CD4-positive, CD25-positive, alpha-beta regulatory T cell (primary cell): ENCODE measurements around the gene MRTFB. TPM values are rescaled to one million over a fixed set of nuclear protein-coding genes. Genes with fewer than 3 reads are reported as not detected.
A peak's percentile ranks its signal among the peaks of the same experiment; 100 is the strongest.
"Not testable (repeated sequence)": the region's sequence is repeated elsewhere in the genome, so short reads cannot be mapped to it uniquely, and the experiment has no call there.

Source experiments
- ATAC-seq, 2 donors: fragments of 150-1000 bp; cut with Tn5 transposase; one replicate each; pipeline ENCODE4 v1.10.0; 2021; ENCODE audit warnings: low read depth in 2 of 2, moderate number of reproducible peaks in 2 of 2, moderate library complexity in 1 of 2
- DNase-seq, 3 donors: peaks; one replicate each; pipeline versions ENCODE4 v3.0.0 to v3.0.0-alpha.2; 2012 to 2022; ENCODE audit warnings: mixed read lengths in 1 of 3
- H3K27ac ChIP-seq: one replicate; pipeline ENCODE4 v1.7.0; 2013; ENCODE audit warnings: mild to moderate bottlenecking, low read length; ENCODE audit not compliant: insufficient read depth, poor library complexity, severe bottlenecking
- H3K27me3 ChIP-seq: one replicate; pipeline ENCODE4 v1.7.0; 2013; ENCODE audit warnings: low read length; ENCODE audit not compliant: control insufficient read depth, insufficient read depth
- H3K36me3 ChIP-seq: one replicate; pipeline ENCODE4 v1.7.0; 2013; ENCODE audit warnings: mild to moderate bottlenecking, low read length, moderate library complexity; ENCODE audit not compliant: control insufficient read depth, insufficient read depth
- H3K4me1 ChIP-seq: 2 replicates; pipeline ENCODE4 v1.7.0; 2013; ENCODE audit warnings: mild to moderate bottlenecking, low read length; ENCODE audit not compliant: insufficient read depth, control insufficient read depth, poor library complexity, severe bottlenecking
- H3K4me3 ChIP-seq: one replicate; pipeline ENCODE4 v1.7.0; 2013; ENCODE audit warnings: low read depth, mild to moderate bottlenecking, low read length, moderate library complexity
- H3K9me3 ChIP-seq, 2 experiments: 1 replicate in 1 of 2; 2 replicates in 1 of 2; pipeline ENCODE4 v1.7.0; 2013; ENCODE audit warnings: low read length in 2 of 2, mild to moderate bottlenecking in 1 of 2, moderate library complexity in 1 of 2; ENCODE audit not compliant: control insufficient read depth in 2 of 2
- H3K27ac Mint-ChIP-seq, 3 donors: one replicate each; pipeline ENCODE4 v1.8.0; 2020 to 2022; ENCODE audit warnings: mild to moderate bottlenecking in 3 of 3, mixed read lengths in 3 of 3, moderate library complexity in 2 of 3
- H3K27me3 Mint-ChIP-seq: one replicate; pipeline ENCODE4 v1.8.0; 2022; ENCODE audit warnings: mild to moderate bottlenecking, mixed read lengths
- H3K36me3 Mint-ChIP-seq: one replicate; pipeline ENCODE4 v1.8.0; 2020; ENCODE audit warnings: mixed read lengths
- H3K4me1 Mint-ChIP-seq, 4 donors: one replicate each; pipeline ENCODE4 v1.8.0; 2020 to 2022; ENCODE audit warnings: mixed read lengths in 4 of 4, mild to moderate bottlenecking in 1 of 4
- H3K4me3 Mint-ChIP-seq, 4 donors: one replicate each; pipeline ENCODE4 v1.8.0; 2020 to 2022; ENCODE audit warnings: mild to moderate bottlenecking in 4 of 4, mixed read lengths in 4 of 4, moderate library complexity in 3 of 4
- H3K9me3 Mint-ChIP-seq, 7 donors: one replicate each; pipeline ENCODE4 v1.8.0; 2020 to 2022; ENCODE audit warnings: mixed read lengths in 7 of 7, mild to moderate bottlenecking in 3 of 7, moderate library complexity in 2 of 7
- polyA plus RNA-seq, 4 donors: library from polyadenylated mRNA; unstranded; fragments of 300-500 nt; fragmentation: Illumina TruSeq; gene quantifications; one replicate each; pipeline ENCODE4 v1.2.3, GENCODE V29; 2021
- total RNA-seq: library from RNA; stranded (reverse); gene quantifications from one replicate; pipeline ENCODE4 v1.2.3, GENCODE V29; 2022

The MRTFB gene
- total and polyA plus RNA-seq, 5 donors from 2014 or later = 3.2 to 21.9 (median 4.4) TPM

GRCh38 chr16:14119799-14120198 is 48.7 kb downstream of the MRTFB start:
- Histone ChIP-seq H3K36me3 (peaks cover 2% of the 10 kb centered on the region), H3K4me1 (no peaks in the 10 kb centered on the region), H3K4me3 (no peak overlapping the region), H3K27me3 (no peaks in the 10 kb centered on the region), H3K27ac (no peak overlapping the region), H3K9me3 (no peaks in the 10 kb centered on the region)
- Mint-ChIP-seq H3K27ac (peak overlapping the region in 1 of 3 donors; percentile 2), H3K4me1 (peaks cover 4 to 30% (median 17%) of the 10 kb centered on the region in 4 donors), H3K4me3 (no peak overlapping the region), H3K27me3 (no peaks in the 10 kb centered on the region), H3K9me3 (peaks cover 0 to 6% (median 0%) of the 10 kb centered on the region in 7 donors), H3K36me3 (peaks cover 19% of the 10 kb centered on the region)
- ATAC-seq = no peak
- no peak for DNase-seq

GRCh38 chr16:14120335-14120734 is 49.2 kb downstream of the MRTFB start:
- Mint-ChIP-seq H3K27me3 (no peaks in the 10 kb centered on the region), H3K36me3 (peaks cover 19% of the 10 kb centered on the region), H3K4me3 (no peak overlapping the region), H3K27ac (peak overlapping the region in 1 of 3 donors; percentile 11), H3K9me3 (peaks cover 0 to 6% (median 0%) of the 10 kb centered on the region in 7 donors), H3K4me1 (peaks cover 4 to 32% (median 16%) of the 10 kb centered on the region in 4 donors)
- H3K36me3 ChIP-seq = no peaks in the 10 kb centered on the region
- H3K27ac ChIP-seq = no peak overlapping the region
- no peak for DNase-seq
- no peak for ATAC-seq
- no peak overlapping the region for H3K4me3 ChIP-seq
- H3K27me3 ChIP-seq = no peaks in the 10 kb centered on the region
- H3K4me1 ChIP-seq = no peaks in the 10 kb centered on the region
- H3K9me3 ChIP-seq = no peaks in the 10 kb centered on the region

- no peaks in the 10 kb centered on the region for H3K36me3 ChIP-seq
- no peak overlapping the region for H3K27ac Mint-ChIP-seq
- no peak overlapping the region for H3K4me3 ChIP-seq
- no peaks in the 10 kb centered on the region for H3K4me1 ChIP-seq
- DNase-seq = no peak
- H3K4me3 Mint-ChIP-seq = no peak overlapping the region
- peaks cover 4 to 32% (median 10%) of the 10 kb centered on the region in 4 donors for H3K4me1 Mint-ChIP-seq
- H3K36me3 Mint-ChIP-seq = peaks cover 15% of the 10 kb centered on the region
- no peaks in the 10 kb centered on the region for H3K27me3 ChIP-seq
- H3K9me3 Mint-ChIP-seq = peaks cover 0 to 6% (median 0%) of the 10 kb centered on the region in 7 donors
- no peak for ATAC-seq
- H3K27me3 Mint-ChIP-seq = no peaks in the 10 kb centered on the region
- no peaks in the 10 kb centered on the region for H3K9me3 ChIP-seq
- no peak overlapping the region for H3K27ac ChIP-seq
These were observed 50.0 kb downstream of the MRTFB start for GRCh38 chr16:14121142-14121541.

- ATAC-seq (no peak), DNase-seq (no peak)
- peaks cover 0 to 6% (median 0%) of the 10 kb centered on the region in 7 donors for H3K9me3 Mint-ChIP-seq
- Histone ChIP-seq H3K36me3 (no peaks in the 10 kb centered on the region), H3K4me3 (no peak overlapping the region), H3K27me3 (no peaks in the 10 kb centered on the region), H3K4me1 (no peaks in the 10 kb centered on the region), H3K27ac (no peak overlapping the region), H3K9me3 (no peaks in the 10 kb centered on the region)
- H3K4me3 Mint-ChIP-seq = no peak overlapping the region
- peaks cover 4 to 32% (median 9%) of the 10 kb centered on the region in 4 donors for H3K4me1 Mint-ChIP-seq
- no peaks in the 10 kb centered on the region for H3K27me3 Mint-ChIP-seq
- peaks cover 15% of the 10 kb centered on the region for H3K36me3 Mint-ChIP-seq
- H3K27ac Mint-ChIP-seq = no peak overlapping the region
These were observed 50.8 kb downstream of the MRTFB start for GRCh38 chr16:14121872-14122271.

GRCh38 chr16:14122430-14122829 is 51.3 kb downstream of the MRTFB start:
- H3K9me3 Mint-ChIP-seq, H3K27ac ChIP-seq, H3K36me3 ChIP-seq, H3K27ac Mint-ChIP-seq, H3K27me3 ChIP-seq, H3K4me3 ChIP-seq, ATAC-seq, DNase-seq, H3K27me3 Mint-ChIP-seq, H3K9me3 ChIP-seq, H3K4me1 ChIP-seq, H3K4me3 Mint-ChIP-seq: not testable (repeated sequence)
- Mint-ChIP-seq H3K36me3 (peaks cover 18% of the 10 kb centered on the region), H3K4me1 (peaks cover 4 to 32% (median 10%) of the 10 kb centered on the region in 4 donors)

- no peak overlapping the region for H3K27ac Mint-ChIP-seq
These were observed 54.0 kb downstream of the MRTFB start for GRCh38 chr16:14125000-14125681.

GRCh38 chr16:14125708-14126107 is 54.6 kb downstream of the MRTFB start:
- Mint-ChIP-seq H3K27ac (peak overlapping the region in 1 of 3 donors; percentile 18), H3K4me3 (no peak overlapping the region), H3K9me3 (peaks cover 0 to 2% (median 0%) of the 10 kb centered on the region in 7 donors), H3K36me3 (peaks cover 3% of the 10 kb centered on the region), H3K4me1 (peaks cover 0 to 24% (median 9%) of the 10 kb centered on the region in 4 donors), H3K27me3 (no peaks in the 10 kb centered on the region)
- DNase-seq = no peak
- Histone ChIP-seq H3K4me1 (no peaks in the 10 kb centered on the region), H3K27ac (no peak overlapping the region), H3K9me3 (no peaks in the 10 kb centered on the region), H3K4me3 (no peak overlapping the region), H3K36me3 (no peaks in the 10 kb centered on the region), H3K27me3 (no peaks in the 10 kb centered on the region)
- ATAC-seq = no peak

More at GRCh38 chr16:14125000-14125681, 54.0 kb downstream of the MRTFB start:
- H3K4me1 Mint-ChIP-seq = peaks cover 0 to 30% (median 10%) of the 10 kb centered on the region in 4 donors
- Histone ChIP-seq H3K9me3 (no peaks in the 10 kb centered on the region), H3K27me3 (no peaks in the 10 kb centered on the region), H3K27ac (no peak overlapping the region), H3K4me3 (no peak overlapping the region), H3K4me1 (no peaks in the 10 kb centered on the region), H3K36me3 (no peaks in the 10 kb centered on the region)
- DNase-seq (no peak), ATAC-seq (no peak)
- H3K4me3 Mint-ChIP-seq = no peak overlapping the region
- no peaks in the 10 kb centered on the region for H3K27me3 Mint-ChIP-seq
- peaks cover 0 to 2% (median 0%) of the 10 kb centered on the region in 7 donors for H3K9me3 Mint-ChIP-seq
- H3K36me3 Mint-ChIP-seq = peaks cover 9% of the 10 kb centered on the region

GRCh38 chr16:14128097-14128496 is 57.0 kb downstream of the MRTFB start:
- DNase-seq (no peak), ATAC-seq (no peak)
- H3K36me3 ChIP-seq = no peaks in the 10 kb centered on the region
- Mint-ChIP-seq H3K36me3 (peaks cover 3% of the 10 kb centered on the region), H3K4me1 (peaks cover 0 to 12% (median 5%) of the 10 kb centered on the region in 4 donors), H3K27me3 (no peaks in the 10 kb centered on the region), H3K4me3 (no peak overlapping the region), H3K9me3 (peaks cover 0 to 1% (median 0%) of the 10 kb centered on the region in 7 donors), H3K27ac (no peak overlapping the region)
- no peaks in the 10 kb centered on the region for H3K4me1 ChIP-seq
- no peaks in the 10 kb centered on the region for H3K9me3 ChIP-seq
- H3K27me3 ChIP-seq = no peaks in the 10 kb centered on the region
- no peak overlapping the region for H3K27ac ChIP-seq
- H3K4me3 ChIP-seq = no peak overlapping the region
